AG04449 (cell line): ENCODE results near the gene SLC2A11.
A peak's percentile ranks its signal among the peaks of the same experiment; 100 is the strongest.
"Not testable (repeated sequence)": the region's sequence is repeated elsewhere in the genome, so short reads cannot be mapped to it uniquely, and the experiment has no call there.

Source experiments
- CTCF ChIA-PET: fragments of 350-600 bp; formaldehyde crosslinking; extraction: SDS; loops from one replicate; lab custom pipeline; 2021; ENCODE audit warnings: antibody characterized with exemption; lab: Yijun Ruan, JAX
- POLR2A ChIA-PET: fragments of 400-600, 350-600 bp; formaldehyde crosslinking; extraction: SDS; loops from one replicate; lab custom pipeline; 2020; ENCODE audit warnings: antibody characterized with exemption, inconsistent platforms; lab: Yijun Ruan, JAX
- DNase-seq: peaks from one replicate; pipeline ENCODE4 v3.0.0-alpha.2; 2010; ENCODE audit warnings: low read depth, low spot score
- H3K4me3 ChIP-seq: 2 replicates; pipeline ENCODE4 v1.5.1; 2011; ENCODE audit warnings: low read depth, mild to moderate bottlenecking, control low read depth, low read length
- TF ChIP-seq, protein P1 (sequence below): IDR thresholded peaks from one replicate; pipeline ENCODE4 v1.5.1; 2011; ENCODE audit warnings: mild to moderate bottlenecking, moderate library complexity, low read length, control low read depth, inconsistent platforms; ENCODE audit not compliant: insufficient read depth; ENCODE audit errors: missing control alignments

SLC2A11 gene

DNA sequence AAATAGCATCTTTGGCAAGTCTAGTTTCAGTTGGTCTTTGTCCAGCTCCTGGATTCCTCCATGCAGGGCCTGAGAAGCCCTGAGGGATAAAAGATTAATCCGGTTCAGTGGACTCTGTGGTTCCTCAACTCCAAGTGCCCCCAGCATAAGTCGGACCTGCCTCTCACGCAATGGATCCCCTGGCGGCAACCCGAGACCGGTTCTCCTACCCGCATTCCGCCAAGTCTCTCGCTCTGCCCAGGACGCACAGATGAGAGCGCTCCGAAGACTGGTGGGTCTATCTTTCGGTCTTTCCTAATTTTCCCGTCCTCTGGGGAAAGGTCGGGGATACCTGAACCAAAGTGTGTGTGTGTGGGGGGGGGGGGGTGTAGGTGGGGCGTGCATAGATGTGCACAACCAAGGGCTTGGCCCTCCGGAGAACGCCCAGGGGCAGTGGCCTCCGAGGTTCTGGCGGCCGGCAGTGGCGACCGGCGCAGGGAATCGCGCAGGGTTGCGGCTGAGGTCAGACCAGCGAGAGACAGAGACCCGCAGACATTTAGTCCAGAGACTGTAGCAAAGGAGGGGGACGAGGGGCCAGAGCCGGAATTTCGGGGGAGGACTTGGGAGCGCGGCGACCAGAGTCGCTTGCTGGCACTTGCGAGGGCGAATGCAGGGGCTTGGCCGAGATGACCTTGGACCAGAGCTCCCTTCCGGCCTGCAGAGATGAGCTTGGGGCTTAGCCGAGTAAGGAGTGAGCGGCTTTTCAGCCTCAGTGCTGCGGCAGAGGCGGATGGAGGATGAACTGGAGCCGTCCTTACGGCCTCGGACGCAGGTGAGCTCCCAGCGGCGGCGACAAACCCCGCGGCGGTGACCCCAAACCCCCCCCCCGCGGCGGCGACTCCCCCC lies 712 bp upstream of the SLC2A11 start:
- CTCF ChIA-PET, result interaction anchor here (0.6 to 4.5 kb wide), 19 partner anchors 8 to 99 kb away, joined by 3 to 50 read pairs (median 4); partner anchors contain the start of genes CHCHD10, MIF and MMP11

DNA sequence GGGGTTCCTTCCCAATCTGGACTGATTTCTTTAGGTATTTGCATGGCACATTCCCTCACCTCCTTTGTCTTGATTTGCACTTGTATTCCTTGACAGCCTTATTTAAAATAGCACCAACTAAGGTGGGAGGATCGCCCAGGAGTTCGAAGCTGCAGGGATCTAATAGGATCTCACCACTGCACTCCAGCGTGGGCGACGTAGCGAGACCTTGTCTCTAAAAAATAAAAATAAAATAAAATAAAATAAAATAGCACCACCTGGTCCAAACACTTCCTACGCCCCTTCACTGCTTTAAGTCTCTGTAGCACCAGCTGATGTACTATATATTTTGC lies 775 bp downstream of the SLC2A11 start:
- no peak for DNase-seq
- CTCF ChIA-PET, result interaction anchor here (0.8 to 4.5 kb wide), 10 partner anchors 8 to 98 kb away, joined by 3 to 50 read pairs (median 8); partner anchors contain the start of genes CHCHD10 and MIF

More for the DNA sequence above, 712 bp upstream of the SLC2A11 start:
- peak overlapping the region; percentile 72 for H3K4me3 ChIP-seq
- TF ChIP-seq, protein P1, sequence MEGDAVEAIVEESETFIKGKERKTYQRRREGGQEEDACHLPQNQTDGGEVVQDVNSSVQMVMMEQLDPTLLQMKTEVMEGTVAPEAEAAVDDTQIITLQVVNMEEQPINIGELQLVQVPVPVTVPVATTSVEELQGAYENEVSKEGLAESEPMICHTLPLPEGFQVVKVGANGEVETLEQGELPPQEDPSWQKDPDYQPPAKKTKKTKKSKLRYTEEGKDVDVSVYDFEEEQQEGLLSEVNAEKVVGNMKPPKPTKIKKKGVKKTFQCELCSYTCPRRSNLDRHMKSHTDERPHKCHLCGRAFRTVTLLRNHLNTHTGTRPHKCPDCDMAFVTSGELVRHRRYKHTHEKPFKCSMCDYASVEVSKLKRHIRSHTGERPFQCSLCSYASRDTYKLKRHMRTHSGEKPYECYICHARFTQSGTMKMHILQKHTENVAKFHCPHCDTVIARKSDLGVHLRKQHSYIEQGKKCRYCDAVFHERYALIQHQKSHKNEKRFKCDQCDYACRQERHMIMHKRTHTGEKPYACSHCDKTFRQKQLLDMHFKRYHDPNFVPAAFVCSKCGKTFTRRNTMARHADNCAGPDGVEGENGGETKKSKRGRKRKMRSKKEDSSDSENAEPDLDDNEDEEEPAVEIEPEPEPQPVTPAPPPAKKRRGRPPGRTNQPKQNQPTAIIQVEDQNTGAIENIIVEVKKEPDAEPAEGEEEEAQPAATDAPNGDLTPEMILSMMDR, result peak; percentile 23
- no peak for DNase-seq
- POLR2A ChIA-PET, result interaction anchor here (0.8 to 1.6 kb wide), 9 partner anchors 9 to 335 kb away, joined by 3 to 8 read pairs (median 4); partner anchors contain the start of gene MIF

DNA sequence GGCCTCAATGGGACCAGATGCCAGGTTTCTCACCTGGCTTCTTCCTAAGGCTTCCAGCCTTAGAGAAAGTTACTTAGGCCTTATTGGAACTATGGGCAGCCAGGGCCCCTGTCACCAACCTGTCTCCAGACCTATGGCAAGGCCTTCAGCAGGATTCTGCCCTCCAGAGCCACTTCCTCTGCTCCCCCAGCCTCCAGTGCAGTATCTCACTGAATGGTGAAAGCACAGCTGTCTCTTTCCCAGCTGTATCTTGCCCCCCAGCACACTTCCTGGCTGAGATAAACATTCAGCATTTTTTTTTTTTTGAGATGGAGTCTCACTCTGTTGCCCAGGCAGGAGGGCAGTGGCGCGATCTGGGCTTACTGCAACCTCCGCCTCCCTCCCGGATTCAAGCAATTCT lies 1.5 kb downstream of the SLC2A11 start:
- TF ChIP-seq, protein P1, result no peak
- ChIA-PET POLR2A (interaction anchor here (1.0 kb wide), 1 partner anchor 35 kb away, joined by 4 read pairs; the partner anchor contains the start of gene MIF), CTCF (interaction anchor here (0.8 to 4.5 kb wide), 8 partner anchors 9 to 97 kb away, joined by 3 to 50 read pairs (median 8); partner anchors contain the start of genes CHCHD10 and MIF)
- H3K4me3 ChIP-seq, result no peak overlapping the region
- no peak for DNase-seq

More for the DNA sequence above, 775 bp downstream of the SLC2A11 start:
- TF ChIP-seq, protein P1, result no peak
- POLR2A ChIA-PET, result interaction anchor here (0.6 to 1.0 kb wide), 2 partner anchors 24 to 36 kb away, joined by 3 to 4 read pairs; partner anchors contain the start of gene MIF
- peak overlapping the region; percentile 72 for H3K4me3 ChIP-seq

DNA sequence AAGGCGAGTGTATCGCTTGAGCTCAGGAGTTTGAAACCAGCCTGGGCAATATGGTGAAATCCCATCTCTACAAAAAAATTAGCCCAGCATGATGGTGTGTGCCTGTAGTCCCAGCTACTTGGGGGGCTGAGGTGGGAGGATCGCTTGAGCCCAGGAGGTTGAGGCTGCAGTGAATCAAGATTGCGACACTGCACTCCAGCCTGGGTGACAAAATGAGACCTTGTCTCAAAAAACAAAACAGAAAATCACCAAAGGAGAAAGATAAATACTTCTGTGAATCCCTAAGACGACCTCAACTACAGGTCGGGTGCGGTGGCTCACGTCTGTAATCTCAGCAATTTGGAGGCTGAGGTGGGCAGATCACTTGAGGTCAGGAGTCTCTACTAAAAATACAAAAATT lies 2.5 kb downstream of the SLC2A11 start:
- CTCF ChIA-PET, result interaction anchor here (0.9 to 4.5 kb wide), 6 partner anchors 8 to 95 kb away, joined by 3 to 50 read pairs (median 18); partner anchors contain the start of gene MIF

DNA sequence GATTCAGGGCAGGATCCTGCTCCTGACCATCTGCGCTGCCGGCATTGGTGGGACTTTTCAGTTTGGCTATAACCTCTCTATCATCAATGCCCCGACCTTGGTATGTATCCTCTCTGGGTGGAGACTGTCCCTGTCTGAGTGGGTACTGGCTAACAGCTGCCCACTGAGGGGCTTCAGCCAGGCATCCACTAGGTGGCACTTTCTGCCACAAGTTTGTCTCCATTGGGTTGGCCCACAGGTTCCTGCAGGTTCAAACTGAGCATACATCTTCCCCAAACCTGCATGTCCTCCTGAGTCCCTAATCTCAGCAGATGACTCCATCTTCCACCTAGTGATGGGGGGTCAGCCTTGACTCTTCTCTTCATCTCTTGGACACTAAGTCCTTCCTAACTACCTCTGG lies 4.4 kb downstream of the SLC2A11 start:
- TF ChIP-seq, protein P1, result peak; percentile 78
- ChIA-PET POLR2A (no interaction called here), CTCF (interaction anchor here (2.3 to 3.9 kb wide), 4 partner anchors 11 to 94 kb away, joined by 7 to 23 read pairs (median 18); partner anchors contain the start of gene MIF)
- no peak overlapping the region for H3K4me3 ChIP-seq
- no peak for DNase-seq

More for the DNA sequence above, 2.5 kb downstream of the SLC2A11 start:
- POLR2A ChIA-PET, DNase-seq, H3K4me3 ChIP-seq: not testable (repeated sequence)

DNA sequence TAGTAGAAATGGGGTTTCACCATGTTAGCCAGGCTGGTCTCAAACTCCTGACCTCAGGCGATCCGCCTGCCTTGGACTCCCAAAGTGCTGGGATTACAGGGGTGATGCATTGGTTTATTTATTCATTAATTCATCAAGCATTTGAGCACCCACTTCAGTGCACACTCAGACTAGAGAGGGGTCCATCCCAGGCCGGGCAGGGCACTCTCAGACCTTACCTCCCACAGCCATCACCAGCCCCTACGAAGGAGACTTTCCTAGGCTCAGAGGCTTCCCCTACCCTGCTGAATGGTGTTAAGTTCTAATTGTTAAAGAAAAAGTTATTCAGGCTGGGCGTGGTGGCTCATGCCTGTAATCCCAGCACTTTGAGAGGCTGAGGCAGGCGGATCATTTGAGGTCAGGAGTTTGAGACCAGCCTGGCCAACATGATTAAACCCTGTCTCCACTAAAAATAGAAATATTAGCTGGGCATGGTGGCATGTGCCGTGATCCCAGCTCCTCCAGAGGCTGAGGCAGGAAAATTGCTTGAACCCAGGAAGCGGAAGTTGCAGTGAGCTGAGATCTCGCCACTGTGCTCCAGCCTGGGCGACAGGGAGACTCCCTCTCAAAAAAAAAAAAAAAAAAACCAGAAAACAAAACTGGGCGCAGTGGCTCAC lies 7.0 kb downstream of the SLC2A11 start:
- H3K4me3 ChIP-seq, DNase-seq, POLR2A ChIA-PET: not testable (repeated sequence)
- CTCF ChIA-PET, result interaction anchor here (1.4 to 3.9 kb wide), 6 partner anchors 8 to 91 kb away, joined by 3 to 23 read pairs (median 14); partner anchors contain the start of gene MIF
